ENCODE measurements around the gene MTMR12.
A peak's percentile ranks its signal among the peaks of the same experiment; 100 is the strongest.

The MTMR12 gene

DNA sequence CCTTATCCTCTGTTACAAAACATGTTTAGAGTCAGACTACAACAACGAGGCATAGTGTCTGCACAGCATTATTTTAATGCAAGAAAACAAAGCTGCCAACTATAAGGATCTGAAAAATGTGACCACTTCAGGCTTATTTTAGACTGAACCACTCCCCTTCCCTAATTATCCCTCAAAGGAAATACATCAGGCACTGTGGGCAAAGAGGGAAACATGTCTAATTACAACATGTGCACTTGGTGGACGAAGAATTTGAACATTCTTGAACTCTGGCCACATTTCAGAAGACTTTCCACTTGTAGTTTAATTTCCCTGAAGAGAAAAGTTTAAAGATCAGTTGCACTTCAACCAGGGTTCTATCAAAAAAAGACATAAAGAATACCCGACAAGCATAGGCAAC, 3.8 kb downstream of the MTMR12 start:
- TF ChIP-seq MYC (IDR thresholded peaks at IDR 0.05; ENCODE audit: low read depth, low read length) (no peak), CTCF (IDR thresholded peaks at IDR 0.05; ENCODE audit: low read depth, low read length) (no peak), POLR2A (IDR thresholded peaks at IDR 0.05; ENCODE audit: extremely low read depth, insufficient read length) (no peak)
- TF ChIP-seq, protein P1, sequence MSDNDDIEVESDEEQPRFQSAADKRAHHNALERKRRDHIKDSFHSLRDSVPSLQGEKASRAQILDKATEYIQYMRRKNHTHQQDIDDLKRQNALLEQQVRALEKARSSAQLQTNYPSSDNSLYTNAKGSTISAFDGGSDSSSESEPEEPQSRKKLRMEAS (IDR thresholded peaks at IDR 0.05; ENCODE audit: low read depth, low read length), result no peak
- DNase-seq (ENCODE audit: low read depth), result no peak
- H3K4me3 ChIP-seq (ENCODE audit: low read depth, low read length), result no peak overlapping the region

DNA sequence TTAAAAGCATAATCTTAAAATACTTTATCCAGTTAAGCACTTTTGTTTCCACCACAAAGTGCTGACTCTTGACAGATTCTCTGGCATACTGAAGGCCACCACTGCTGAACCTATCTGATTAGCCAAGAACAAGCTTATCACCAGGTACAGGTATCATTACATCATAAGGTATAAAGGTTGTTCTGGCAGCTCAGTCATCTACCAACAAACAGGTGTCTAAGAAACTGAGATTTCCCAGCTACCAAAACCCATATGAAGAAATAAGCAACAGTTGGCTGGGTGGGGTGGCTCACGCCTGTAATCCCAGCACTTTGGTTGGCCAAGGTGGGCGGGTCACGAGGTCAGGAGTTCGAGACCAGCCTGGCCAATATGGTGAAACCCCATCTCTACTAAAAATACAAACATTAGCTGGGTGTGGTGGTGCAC, 5.0 kb downstream of the MTMR12 start:
- no peak for DNase-seq (ENCODE audit: low read depth)
- no peak overlapping the region for H3K4me3 ChIP-seq (ENCODE audit: low read depth, low read length)
- TF ChIP-seq CTCF (IDR thresholded peaks at IDR 0.05; ENCODE audit: low read depth, low read length) (no peak), MYC (IDR thresholded peaks at IDR 0.05; ENCODE audit: low read depth, low read length) (no peak), POLR2A (IDR thresholded peaks at IDR 0.05; ENCODE audit: extremely low read depth, insufficient read length) (no peak)
- TF ChIP-seq, protein P1 (IDR thresholded peaks at IDR 0.05; ENCODE audit: low read depth, low read length), result no peak

- TF ChIP-seq, protein P1 (IDR thresholded peaks at IDR 0.05; ENCODE audit: low read depth, low read length), result no peak
- TF ChIP-seq MYC (IDR thresholded peaks at IDR 0.05; ENCODE audit: low read depth, low read length) (no peak), CTCF (IDR thresholded peaks at IDR 0.05; ENCODE audit: low read depth, low read length) (no peak), POLR2A (IDR thresholded peaks at IDR 0.05; ENCODE audit: extremely low read depth, insufficient read length) (no peak)
- H3K4me3 ChIP-seq (ENCODE audit: low read depth, low read length), result no peak overlapping the region
- DNase-seq (ENCODE audit: low read depth), result peak; percentile 55
These were observed 8.1 kb downstream of the MTMR12 start for GRCh38 chr5:32304622-32305021.

- DNase-seq (ENCODE audit: low read depth), result no peak
- TF ChIP-seq, protein P1 (IDR thresholded peaks at IDR 0.05; ENCODE audit: low read depth, low read length), result no peak
- no peak for TF ChIP-seq POLR2A (IDR thresholded peaks at IDR 0.05; ENCODE audit: extremely low read depth, insufficient read length)
- no peak for TF ChIP-seq CTCF (IDR thresholded peaks at IDR 0.05; ENCODE audit: low read depth, low read length)
- no peak for TF ChIP-seq MYC (IDR thresholded peaks at IDR 0.05; ENCODE audit: low read depth, low read length)
- no peak overlapping the region for H3K4me3 ChIP-seq (ENCODE audit: low read depth, low read length)
These were observed 9.0 kb downstream of the MTMR12 start for GRCh38 chr5:32303755-32304120.

- TF ChIP-seq CTCF (IDR thresholded peaks at IDR 0.05; ENCODE audit: low read depth, low read length), result no peak
- no peak for TF ChIP-seq POLR2A (IDR thresholded peaks at IDR 0.05; ENCODE audit: extremely low read depth, insufficient read length)
- TF ChIP-seq MYC (IDR thresholded peaks at IDR 0.05; ENCODE audit: low read depth, low read length), result no peak
- TF ChIP-seq, protein P1 (IDR thresholded peaks at IDR 0.05; ENCODE audit: low read depth, low read length), result no peak
- no peak overlapping the region for H3K4me3 ChIP-seq (ENCODE audit: low read depth, low read length)
- DNase-seq (ENCODE audit: low read depth), result no peak
These were observed 9.6 kb downstream of the MTMR12 start for GRCh38 chr5:32302835-32303754.
